Upper lobe of left lung (tissue), 4 donors: ENCODE results near the gene ANKFN1.

Experiments
- POLR2A ChIP-seq, 4 donors: fragments of 450-650 bp; IDR thresholded peaks; one replicate each; pipeline ENCODE4 v1.5.1; 2016 to 2017; ENCODE audit warnings: antibody characterized with exemption in 4 of 4, mild to moderate bottlenecking in 2 of 4
- POLR2AphosphoS5 ChIP-seq, 2 donors: sonication (generic); formaldehyde crosslinking; IDR thresholded peaks; one replicate each; pipeline ENCODE4 v1.5.1; 2017; ENCODE audit warnings: antibody characterized with exemption in 2 of 2
- TF ChIP-seq, protein P1 (sequence below), 6 experiments: fragments of 450-650 bp in 4 of 6; fragments of 200-600 bp in 2 of 6; sonication (generic) in 2 of 6; IDR thresholded peaks; one replicate each; pipeline ENCODE4 v1.5.1; 2016 to 2019; ENCODE audit warnings: antibody characterized with exemption in 6 of 6

DNA sequence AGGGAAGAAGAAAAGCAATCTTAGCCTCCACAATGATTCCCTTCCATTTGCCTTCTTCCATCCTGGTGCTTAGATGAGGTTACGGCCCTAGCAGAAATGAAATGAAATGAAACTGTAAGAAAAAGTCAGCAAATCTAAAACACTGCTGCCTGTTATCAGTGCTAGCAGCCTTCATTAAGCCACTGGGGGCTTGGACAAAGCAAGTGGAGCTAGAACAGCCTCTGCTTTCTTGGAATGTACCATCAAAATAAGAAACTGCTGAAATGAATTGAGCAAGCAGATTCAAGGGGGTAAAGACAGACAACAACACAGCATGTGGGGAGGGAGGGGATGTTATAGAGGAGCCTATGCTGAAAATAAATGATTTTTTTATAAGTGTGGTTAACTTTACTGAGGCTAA, 5.1 kb downstream of the ANKFN1 start:
- TF ChIP-seq POLR2AphosphoS5 (IDR thresholded peaks at IDR 0.05) (no peak), POLR2A (IDR thresholded peaks at IDR 0.05) (no peak)
- TF ChIP-seq, protein P1, sequence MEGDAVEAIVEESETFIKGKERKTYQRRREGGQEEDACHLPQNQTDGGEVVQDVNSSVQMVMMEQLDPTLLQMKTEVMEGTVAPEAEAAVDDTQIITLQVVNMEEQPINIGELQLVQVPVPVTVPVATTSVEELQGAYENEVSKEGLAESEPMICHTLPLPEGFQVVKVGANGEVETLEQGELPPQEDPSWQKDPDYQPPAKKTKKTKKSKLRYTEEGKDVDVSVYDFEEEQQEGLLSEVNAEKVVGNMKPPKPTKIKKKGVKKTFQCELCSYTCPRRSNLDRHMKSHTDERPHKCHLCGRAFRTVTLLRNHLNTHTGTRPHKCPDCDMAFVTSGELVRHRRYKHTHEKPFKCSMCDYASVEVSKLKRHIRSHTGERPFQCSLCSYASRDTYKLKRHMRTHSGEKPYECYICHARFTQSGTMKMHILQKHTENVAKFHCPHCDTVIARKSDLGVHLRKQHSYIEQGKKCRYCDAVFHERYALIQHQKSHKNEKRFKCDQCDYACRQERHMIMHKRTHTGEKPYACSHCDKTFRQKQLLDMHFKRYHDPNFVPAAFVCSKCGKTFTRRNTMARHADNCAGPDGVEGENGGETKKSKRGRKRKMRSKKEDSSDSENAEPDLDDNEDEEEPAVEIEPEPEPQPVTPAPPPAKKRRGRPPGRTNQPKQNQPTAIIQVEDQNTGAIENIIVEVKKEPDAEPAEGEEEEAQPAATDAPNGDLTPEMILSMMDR (IDR thresholded peaks at IDR 0.05): no peak
